ENCODE results near the gene CACNA1C. TPM values are rescaled to one million over a fixed set of nuclear protein-coding genes. Genes with fewer than 3 reads are reported as not detected.

The CACNA1C gene
- total RNA-seq, 2 experiments from 2014 or later = 0.69 to 1.4 TPM

DNA sequence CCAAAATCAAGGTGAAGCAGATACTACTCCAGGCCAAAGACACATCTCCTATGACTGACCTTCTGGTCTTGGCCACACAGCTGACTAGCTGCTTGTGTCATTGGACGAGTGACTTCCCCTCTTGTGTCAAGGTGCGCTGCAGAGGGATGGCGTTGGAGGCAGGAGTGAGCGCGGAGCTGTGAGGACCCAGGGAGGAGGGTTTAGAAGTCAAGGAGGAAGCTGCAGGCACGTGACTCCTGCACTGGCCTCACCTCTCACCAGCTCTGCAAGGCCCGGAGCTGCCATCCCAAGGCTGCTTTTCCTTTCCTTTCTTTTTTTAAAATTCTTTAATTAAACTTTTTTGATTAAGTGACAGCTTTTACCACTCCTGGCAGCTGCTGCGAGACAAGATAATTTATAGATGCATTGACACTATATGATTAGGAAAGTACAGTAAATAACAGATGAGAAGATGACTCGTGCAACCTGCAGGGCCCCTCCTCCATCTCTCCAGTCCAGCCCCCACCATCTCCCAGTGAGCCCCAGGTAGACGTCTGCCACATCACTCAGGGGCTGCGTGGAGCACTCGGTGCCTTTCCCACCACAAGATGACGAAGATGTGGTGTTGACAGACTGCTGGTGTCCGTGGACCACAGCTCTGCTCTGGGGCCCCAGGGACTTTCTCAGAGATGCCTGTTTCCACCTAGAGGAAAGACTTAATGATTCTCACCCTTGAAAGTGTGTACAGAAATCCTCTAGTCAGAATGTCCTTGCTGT lies 350.6 kb downstream of the CACNA1C start:
- no peak for TF ChIP-seq EZH2phosphoT487 (IDR thresholded peaks at IDR 0.05; ENCODE audit: borderline replicate concordance, low read depth, low read length)
- TF ChIP-seq, protein P1, sequence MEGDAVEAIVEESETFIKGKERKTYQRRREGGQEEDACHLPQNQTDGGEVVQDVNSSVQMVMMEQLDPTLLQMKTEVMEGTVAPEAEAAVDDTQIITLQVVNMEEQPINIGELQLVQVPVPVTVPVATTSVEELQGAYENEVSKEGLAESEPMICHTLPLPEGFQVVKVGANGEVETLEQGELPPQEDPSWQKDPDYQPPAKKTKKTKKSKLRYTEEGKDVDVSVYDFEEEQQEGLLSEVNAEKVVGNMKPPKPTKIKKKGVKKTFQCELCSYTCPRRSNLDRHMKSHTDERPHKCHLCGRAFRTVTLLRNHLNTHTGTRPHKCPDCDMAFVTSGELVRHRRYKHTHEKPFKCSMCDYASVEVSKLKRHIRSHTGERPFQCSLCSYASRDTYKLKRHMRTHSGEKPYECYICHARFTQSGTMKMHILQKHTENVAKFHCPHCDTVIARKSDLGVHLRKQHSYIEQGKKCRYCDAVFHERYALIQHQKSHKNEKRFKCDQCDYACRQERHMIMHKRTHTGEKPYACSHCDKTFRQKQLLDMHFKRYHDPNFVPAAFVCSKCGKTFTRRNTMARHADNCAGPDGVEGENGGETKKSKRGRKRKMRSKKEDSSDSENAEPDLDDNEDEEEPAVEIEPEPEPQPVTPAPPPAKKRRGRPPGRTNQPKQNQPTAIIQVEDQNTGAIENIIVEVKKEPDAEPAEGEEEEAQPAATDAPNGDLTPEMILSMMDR (conservative IDR thresholded peaks at IDR 0.05; ENCODE audit: low read length) = no peak
- POLR2A ChIA-PET = no interaction called here
- intact Hi-C loops (cut with micrococcal nuclease; ENCODE audit: unreplicated experiment) = loop anchor here (5.0 kb wide), 1 partner anchor 436 kb away; no protein-coding TSS in a partner anchor
- BruUV-seq (replicated peaks) = no TSS peak
- no peaks in the 10 kb centered on the region for H3K79me2 ChIP-seq (ENCODE audit: insufficient read depth, low read depth, low read length)
- H3K36me3 ChIP-seq (ENCODE audit: insufficient read depth, low read length) = no peaks in the 10 kb centered on the region
- H3K9me3 ChIP-seq (ENCODE audit: low read length) = no peaks in the 10 kb centered on the region
- no peaks in the 10 kb centered on the region for H3K4me1 ChIP-seq (ENCODE audit: insufficient read depth, low read length, poor library complexity, severe bottlenecking)
- no peak overlapping the region for H2AFZ ChIP-seq (ENCODE audit: low read length)
- DNase-seq (ENCODE audit: low spot score) = no peak
- no peaks in the 10 kb centered on the region for H3K9me2 ChIP-seq (ENCODE audit: insufficient read depth, low read length)
- no peak overlapping the region for H3K27ac ChIP-seq (ENCODE audit: low read depth, low read length, poor library complexity, severe bottlenecking)
- no peak overlapping the region for H3K4me3 ChIP-seq (ENCODE audit: low read depth, low read length, poor library complexity, severe bottlenecking)
- CTCF ChIA-PET (ENCODE audit: unreplicated experiment) = no interaction called here
- no peak overlapping the region for H3K4me2 ChIP-seq (ENCODE audit: low read length)
- no peaks in the 10 kb centered on the region for H4K20me1 ChIP-seq (ENCODE audit: insufficient read depth, low read length)

DNA sequence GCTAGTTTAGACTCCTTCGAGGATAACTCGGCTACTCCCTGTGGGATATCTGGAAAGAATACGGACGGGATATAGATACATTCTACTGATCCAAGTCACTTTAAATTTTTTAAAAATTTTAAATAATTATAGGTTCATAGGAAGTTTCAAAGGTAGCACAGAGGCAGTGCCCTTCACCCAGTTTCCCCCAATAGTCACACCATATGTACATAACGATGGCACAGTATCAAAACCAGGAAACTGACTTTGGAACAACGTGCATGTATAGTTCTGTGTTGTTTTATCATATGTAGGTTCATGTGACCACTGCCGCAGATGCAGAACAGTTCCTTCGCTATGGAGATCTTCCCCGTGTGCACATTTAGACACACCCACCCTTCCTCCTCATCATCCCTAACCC lies 352.3 kb downstream of the CACNA1C start:
- Histone ChIP-seq H3K79me2 (ENCODE audit: insufficient read depth, low read depth, low read length) (no peaks in the 10 kb centered on the region), H3K36me3 (ENCODE audit: insufficient read depth, low read length) (no peaks in the 10 kb centered on the region), H3K4me1 (ENCODE audit: insufficient read depth, low read length, poor library complexity, severe bottlenecking) (no peaks in the 10 kb centered on the region), H3K4me2 (ENCODE audit: low read length) (no peak overlapping the region), H2AFZ (ENCODE audit: low read length) (no peak overlapping the region), H3K9me2 (ENCODE audit: insufficient read depth, low read length) (no peaks in the 10 kb centered on the region), H3K27ac (ENCODE audit: low read depth, low read length, poor library complexity, severe bottlenecking) (no peak overlapping the region), H3K4me3 (ENCODE audit: low read depth, low read length, poor library complexity, severe bottlenecking) (no peak overlapping the region), H4K20me1 (ENCODE audit: insufficient read depth, low read length) (no peaks in the 10 kb centered on the region), H3K9me3 (ENCODE audit: low read length) (no peaks in the 10 kb centered on the region)
- DNase-seq (ENCODE audit: low spot score) = no peak
- CTCF ChIA-PET (ENCODE audit: unreplicated experiment) = no interaction called here
- POLR2A ChIA-PET = no interaction called here
- no TSS peak for BruUV-seq (replicated peaks)
- TF ChIP-seq EZH2phosphoT487 (IDR thresholded peaks at IDR 0.05; ENCODE audit: borderline replicate concordance, low read depth, low read length) = no peak
- TF ChIP-seq, protein P1 (conservative IDR thresholded peaks at IDR 0.05; ENCODE audit: low read length) = no peak
- intact Hi-C loops (cut with micrococcal nuclease; ENCODE audit: unreplicated experiment) = no loop called here

DNA sequence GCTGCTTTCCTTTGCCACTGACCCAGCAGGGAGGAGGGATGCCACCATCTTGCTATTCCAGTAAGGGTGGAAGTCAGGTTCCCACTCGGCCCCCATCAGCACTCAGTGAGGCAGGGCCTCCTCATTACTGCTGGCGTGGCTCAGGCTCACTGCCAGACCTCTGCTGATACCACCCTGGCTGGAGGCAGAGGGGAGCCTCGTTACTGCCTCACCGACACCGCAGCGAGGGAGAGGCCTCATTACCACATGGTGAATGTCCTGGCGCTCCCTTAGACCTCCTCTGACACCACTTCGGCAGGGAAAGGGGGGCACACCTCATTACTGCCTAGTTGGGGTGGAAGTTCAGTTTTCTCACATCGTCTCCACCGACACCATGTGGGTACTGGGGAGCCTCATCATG lies 354.1 kb downstream of the CACNA1C start:
- Histone ChIP-seq H3K4me3 (ENCODE audit: low read depth, low read length, poor library complexity, severe bottlenecking) (no peak overlapping the region), H3K4me1 (ENCODE audit: insufficient read depth, low read length, poor library complexity, severe bottlenecking) (no peaks in the 10 kb centered on the region), H3K4me2 (ENCODE audit: low read length) (no peak overlapping the region), H2AFZ (ENCODE audit: low read length) (no peak overlapping the region), H3K9me2 (ENCODE audit: insufficient read depth, low read length) (no peaks in the 10 kb centered on the region), H4K20me1 (ENCODE audit: insufficient read depth, low read length) (no peaks in the 10 kb centered on the region), H3K9me3 (ENCODE audit: low read length) (no peaks in the 10 kb centered on the region), H3K79me2 (ENCODE audit: insufficient read depth, low read depth, low read length) (no peaks in the 10 kb centered on the region), H3K36me3 (ENCODE audit: insufficient read depth, low read length) (no peaks in the 10 kb centered on the region), H3K27ac (ENCODE audit: low read depth, low read length, poor library complexity, severe bottlenecking) (no peak overlapping the region)
- ChIA-PET CTCF (ENCODE audit: unreplicated experiment) (no interaction called here), POLR2A (no interaction called here)
- no peak for DNase-seq (ENCODE audit: low spot score)
- no TSS peak for BruUV-seq (replicated peaks)
- intact Hi-C loops (cut with micrococcal nuclease; ENCODE audit: unreplicated experiment) = no loop called here
- TF ChIP-seq, protein P1 (conservative IDR thresholded peaks at IDR 0.05; ENCODE audit: low read length) = no peak
- no peak for TF ChIP-seq EZH2phosphoT487 (IDR thresholded peaks at IDR 0.05; ENCODE audit: borderline replicate concordance, low read depth, low read length)
